SU-DHL-6 (cell line): ENCODE results near the gene SP140L.
"Not testable (repeated sequence)": the region's sequence is repeated elsewhere in the genome, so short reads cannot be mapped to it uniquely, and the experiment has no call there.

ENCODE experiments used
- H2AFZ ChIP-seq: fragments of 200-600 bp; sonication (generic); 2 replicates; pipeline ENCODE4 v1.6.1; 2014; ENCODE audit warnings: low read depth, mild to moderate bottlenecking, moderate library complexity, mixed read lengths, antibody characterized with exemption, low read length; ENCODE audit not compliant: severe bottlenecking
- H3F3A ChIP-seq: fragments of 200-600 bp; shearing (Covaris generic); 2 replicates; pipeline ENCODE4 v1.6.0; 2016; ENCODE audit warnings: antibody characterized with exemption, mild to moderate bottlenecking; ENCODE audit not compliant: insufficient read depth
- H3K27ac ChIP-seq: fragments of 200-600 bp; sonication (generic); 2 replicates; pipeline ENCODE4 v1.5.1; 2016; ENCODE audit warnings: low read depth, mild to moderate bottlenecking, low read length, moderate library complexity, mixed read lengths
- H3K27me3 ChIP-seq: fragments of 200-600 bp; sonication (generic), shearing (Covaris generic); 2 replicates; pipeline ENCODE4 v1.6.0; 2014; ENCODE audit warnings: mild to moderate bottlenecking, low read length
- H3K36me3 ChIP-seq: fragments of 200-600 bp; sonication (generic); 2 replicates; pipeline ENCODE4 v1.6.1; 2014; ENCODE audit warnings: mild to moderate bottlenecking, low read length, mixed read lengths
- H3K4me2 ChIP-seq: fragments of 300-600, 200-600 bp; shearing (Covaris generic), sonication (generic); 2 replicates; pipeline ENCODE4 v1.6.0; 2014; ENCODE audit warnings: low read length, low read depth, mild to moderate bottlenecking; ENCODE audit not compliant: poor library complexity, severe bottlenecking
- H3K4me3 ChIP-seq: fragments of 200-600 bp; sonication (generic); 2 replicates; pipeline ENCODE4 v1.5.1; 2014; ENCODE audit warnings: antibody characterized with exemption, low read length, mild to moderate bottlenecking, mixed read lengths; ENCODE audit not compliant: insufficient read depth, poor library complexity, severe bottlenecking
- H3K79me2 ChIP-seq: fragments of 200-600 bp; sonication (generic); 2 replicates; pipeline ENCODE4 v1.6.1; 2014; ENCODE audit warnings: mild to moderate bottlenecking, low read length, moderate library complexity; ENCODE audit not compliant: insufficient read depth
- H3K9ac ChIP-seq: fragments of 200-600 bp; sonication (generic); 2 replicates; pipeline ENCODE4 v1.7.0; 2014; ENCODE audit warnings: mild to moderate bottlenecking, low read length
- H3K9me2 ChIP-seq: fragments of 200-600 bp; sonication (generic); replicated peaks from 2 replicates; pipeline ENCODE4 v1.6.1; 2014; ENCODE audit warnings: low read length; ENCODE audit not compliant: insufficient read depth
- H3K9me3 ChIP-seq: fragments of 200-600 bp; sonication (generic); 2 replicates; pipeline ENCODE4 v1.6.1; 2014; ENCODE audit warnings: low read length, mixed read lengths; ENCODE audit not compliant: insufficient read depth
- H4K20me1 ChIP-seq: fragments of 200-600 bp; sonication (generic); 2 replicates; pipeline ENCODE4 v1.6.1; 2014; ENCODE audit warnings: low read depth, mild to moderate bottlenecking, antibody characterized with exemption, low read length, moderate library complexity, mixed read lengths
- EZH2phosphoT487 ChIP-seq: fragments of 200-600 bp; sonication (generic), shearing (Covaris generic); conservative IDR thresholded peaks from 2 replicates; pipeline ENCODE4 v1.6.1; 2018; ENCODE audit warnings: mild to moderate bottlenecking, antibody characterized with exemption, low read length, moderate library complexity, mixed read lengths
- TF ChIP-seq, protein P1 (sequence below): fragments of 200-600 bp; sonication (generic); IDR thresholded peaks from one replicate; pipeline ENCODE4 v1.5.1; 2017; ENCODE audit warnings: antibody characterized with exemption, mild to moderate bottlenecking, low read length, moderate library complexity; ENCODE audit not compliant: insufficient read depth, poor library complexity, severe bottlenecking

Gene SP140L

DNA sequence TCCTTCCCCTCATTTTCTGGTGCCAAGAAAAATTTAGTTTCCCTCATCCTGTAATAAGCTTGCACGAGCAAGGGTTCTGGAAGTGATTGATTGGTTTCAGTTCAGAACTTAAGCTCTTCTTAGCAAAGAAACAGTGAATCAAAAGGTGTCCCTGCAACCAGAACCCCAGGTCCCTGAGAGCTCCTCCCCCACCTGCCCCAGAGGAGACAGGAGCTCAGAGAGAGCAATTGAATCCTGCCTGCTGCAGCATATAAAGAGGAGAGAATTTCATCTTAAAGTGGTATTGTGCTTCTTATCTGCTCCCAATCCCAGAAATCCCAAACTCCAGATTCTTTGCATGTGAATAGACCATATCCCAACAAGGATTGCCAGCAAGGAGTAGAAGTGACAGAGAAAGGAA is 15.4 kb upstream of the SP140L start:
- H3K4me2 ChIP-seq, H3K9ac ChIP-seq, H3K36me3 ChIP-seq, H3K27me3 ChIP-seq, H3F3A ChIP-seq, H4K20me1 ChIP-seq, H3K9me3 ChIP-seq, H3K79me2 ChIP-seq, H3K27ac ChIP-seq, H3K4me3 ChIP-seq, H3K9me2 ChIP-seq, H2AFZ ChIP-seq: not testable (repeated sequence)

DNA sequence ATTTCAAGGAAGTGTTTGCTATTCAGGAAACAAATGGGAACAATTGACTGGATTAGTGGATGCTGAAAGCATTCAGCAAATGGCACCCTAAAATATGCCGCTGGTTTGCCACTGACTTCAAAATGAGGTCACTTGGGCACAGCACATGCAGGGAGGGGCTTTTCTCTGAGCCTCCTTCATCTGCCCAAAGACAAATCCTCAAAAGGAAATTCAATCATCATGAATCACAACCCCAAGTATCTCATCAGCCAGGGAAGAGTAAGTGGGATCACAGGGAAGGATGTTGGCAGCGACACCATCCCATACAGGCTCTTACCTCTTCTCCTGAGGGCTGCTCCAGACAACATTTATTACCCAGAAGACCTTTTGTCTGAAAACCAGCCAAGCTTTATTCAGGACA is 14.4 kb upstream of the SP140L start:
- H3K9me3 ChIP-seq: no peaks in the 10 kb centered on the region
- H3F3A ChIP-seq: peaks cover 7% of the 10 kb centered on the region
- H2AFZ ChIP-seq: no peak overlapping the region
- H3K27ac ChIP-seq: no peak overlapping the region
- no peaks in the 10 kb centered on the region for H4K20me1 ChIP-seq
- H3K4me2 ChIP-seq: no peak overlapping the region
- H3K4me3 ChIP-seq: no peak overlapping the region
- no peak overlapping the region for H3K9ac ChIP-seq
- no peak for TF ChIP-seq EZH2phosphoT487
- TF ChIP-seq, protein P1, sequence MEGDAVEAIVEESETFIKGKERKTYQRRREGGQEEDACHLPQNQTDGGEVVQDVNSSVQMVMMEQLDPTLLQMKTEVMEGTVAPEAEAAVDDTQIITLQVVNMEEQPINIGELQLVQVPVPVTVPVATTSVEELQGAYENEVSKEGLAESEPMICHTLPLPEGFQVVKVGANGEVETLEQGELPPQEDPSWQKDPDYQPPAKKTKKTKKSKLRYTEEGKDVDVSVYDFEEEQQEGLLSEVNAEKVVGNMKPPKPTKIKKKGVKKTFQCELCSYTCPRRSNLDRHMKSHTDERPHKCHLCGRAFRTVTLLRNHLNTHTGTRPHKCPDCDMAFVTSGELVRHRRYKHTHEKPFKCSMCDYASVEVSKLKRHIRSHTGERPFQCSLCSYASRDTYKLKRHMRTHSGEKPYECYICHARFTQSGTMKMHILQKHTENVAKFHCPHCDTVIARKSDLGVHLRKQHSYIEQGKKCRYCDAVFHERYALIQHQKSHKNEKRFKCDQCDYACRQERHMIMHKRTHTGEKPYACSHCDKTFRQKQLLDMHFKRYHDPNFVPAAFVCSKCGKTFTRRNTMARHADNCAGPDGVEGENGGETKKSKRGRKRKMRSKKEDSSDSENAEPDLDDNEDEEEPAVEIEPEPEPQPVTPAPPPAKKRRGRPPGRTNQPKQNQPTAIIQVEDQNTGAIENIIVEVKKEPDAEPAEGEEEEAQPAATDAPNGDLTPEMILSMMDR: no peak
- no peaks in the 10 kb centered on the region for H3K27me3 ChIP-seq
- H3K9me2 ChIP-seq: no peaks in the 10 kb centered on the region
- 0 out of 2 replicates have a peak, but pooled peaks cover 8% of the 10 kb centered on the region for H3K36me3 ChIP-seq
- H3K79me2 ChIP-seq: no peaks in the 10 kb centered on the region

DNA sequence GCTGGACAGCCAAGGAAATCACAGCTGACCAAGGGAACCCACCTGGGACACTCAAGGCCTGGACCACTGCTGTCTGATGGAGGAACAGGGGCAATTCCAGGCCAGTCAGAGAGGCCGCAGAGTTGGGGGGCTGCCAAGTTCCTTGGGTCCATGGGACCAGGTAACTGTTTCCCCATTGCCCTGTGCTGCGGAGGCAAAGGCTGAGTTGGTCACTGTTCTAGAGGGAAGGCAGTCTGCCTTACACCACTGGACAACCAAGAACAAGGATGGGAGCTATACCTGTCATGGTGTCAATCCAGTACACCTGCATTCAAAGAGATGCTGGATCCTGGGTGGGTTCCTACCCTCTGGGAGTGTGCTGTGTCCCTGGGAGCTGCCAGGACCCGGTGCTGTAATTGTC is 9.6 kb upstream of the SP140L start:
- Histone ChIP-seq H3K27ac (peak overlapping the region; percentile 90), H3K9me3 (no peaks in the 10 kb centered on the region), H3K9me2 (no peaks in the 10 kb centered on the region), H3K4me2 (peak overlapping the region; percentile 63), H4K20me1 (no peaks in the 10 kb centered on the region), H3K36me3 (0 out of 2 replicates have a peak, but pooled peaks cover 5% of the 10 kb centered on the region), H2AFZ (no peak overlapping the region), H3K9ac (peak overlapping the region; percentile 48; the same call in 1 of the 2 replicates), H3K79me2 (no peaks in the 10 kb centered on the region), H3K4me3 (no peak overlapping the region), H3K27me3 (no peaks in the 10 kb centered on the region), H3F3A (peaks cover 28% of the 10 kb centered on the region)
- TF ChIP-seq, protein P1: no peak
- TF ChIP-seq EZH2phosphoT487: no peak

DNA sequence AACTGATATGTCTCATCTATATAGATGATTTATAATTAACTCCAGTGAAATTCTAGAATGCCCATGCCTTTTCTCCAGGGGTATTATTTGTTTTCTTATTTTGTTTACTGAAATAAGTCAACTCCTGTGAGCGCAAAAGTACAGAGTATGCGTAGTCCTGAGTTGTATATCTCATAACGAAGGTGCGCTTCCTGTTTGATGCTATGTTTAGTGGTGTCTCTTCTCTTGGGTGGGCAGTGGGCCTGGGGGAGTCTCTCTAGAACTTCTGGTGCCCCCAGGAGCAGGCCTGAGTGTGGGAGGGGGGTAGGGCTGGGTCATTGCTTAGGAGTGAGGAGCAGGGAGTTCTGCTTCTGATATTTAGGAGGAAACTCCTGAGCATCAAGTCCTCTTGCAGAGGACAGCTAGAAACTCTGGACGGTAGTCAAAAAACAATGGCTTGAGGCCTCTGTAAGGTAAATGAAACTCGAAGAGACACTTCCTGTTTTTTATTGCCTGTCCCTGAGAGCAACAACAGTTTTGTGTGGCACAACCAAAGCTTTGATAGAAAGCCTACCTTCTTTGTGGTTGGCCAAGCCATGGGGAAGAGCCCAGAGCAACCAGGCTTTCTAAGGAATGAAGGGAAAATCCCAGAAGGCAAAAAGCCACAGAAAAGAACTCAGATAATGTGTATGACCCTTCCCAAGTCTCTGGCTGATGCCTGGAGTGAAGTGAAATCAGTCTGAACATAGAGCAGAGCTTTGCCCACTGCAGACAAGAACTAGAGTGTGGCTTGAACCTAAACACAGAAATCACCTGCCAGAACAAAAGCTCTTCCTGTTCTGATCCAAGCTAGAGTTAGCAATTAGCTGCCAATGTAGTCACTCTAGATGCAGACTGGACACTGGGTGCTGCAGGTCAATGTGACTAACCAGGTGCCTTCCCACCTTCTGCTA is 8.5 kb upstream of the SP140L start:
- H3K9ac ChIP-seq: peak overlapping the region; percentile 48
- H3K79me2 ChIP-seq: no peaks in the 10 kb centered on the region
- no peak for TF ChIP-seq EZH2phosphoT487
- TF ChIP-seq, protein P1: no peak
- peak overlapping the region; percentile 26 for H3K4me3 ChIP-seq
- H3K9me3 ChIP-seq: no peaks in the 10 kb centered on the region
- peak overlapping the region; percentile 37 for H2AFZ ChIP-seq
- H3K4me2 ChIP-seq: peak overlapping the region; percentile 63
- H3K36me3 ChIP-seq: no peaks in the 10 kb centered on the region
- no peaks in the 10 kb centered on the region for H3K9me2 ChIP-seq
- no peaks in the 10 kb centered on the region for H4K20me1 ChIP-seq
- peaks cover 28% of the 10 kb centered on the region for H3F3A ChIP-seq
- peak overlapping the region; percentile 90 for H3K27ac ChIP-seq
- no peaks in the 10 kb centered on the region for H3K27me3 ChIP-seq
